ENCODE measurements around the gene PAPOLB. TPM values are rescaled to one million over a fixed set of nuclear protein-coding genes. Genes with fewer than 3 reads are reported as not detected.

Gene PAPOLB
- total RNA-seq, 1 experiment from 2014 or later = 0.31 TPM

- peak overlapping the region; percentile 54 for H3K4me3 Mint-ChIP-seq
- no peaks in the 10 kb centered on the region for H3K4me1 Mint-ChIP-seq
- POLR2A ChIA-PET = no interaction called here
- peaks cover 33% of the 10 kb centered on the region for H3K27me3 Mint-ChIP-seq (ENCODE audit: low read depth)
- no peak for DNase-seq (ENCODE audit: low spot score)
- 0 out of 2 replicates have a peak, but pooled peaks cover 3% of the 10 kb centered on the region for H3K36me3 Mint-ChIP-seq
- TF ChIP-seq ATF2 (CRISPR knock-in tag; IDR thresholded peaks at IDR 0.05; ENCODE audit: borderline replicate concordance, low read depth) (no peak), FOXJ3 (CRISPR knock-in tag; IDR thresholded peaks at IDR 0.05; ENCODE audit: borderline replicate concordance) (no peak), HMGA2 (CRISPR knock-in tag; IDR thresholded peaks at IDR 0.05) (no peak), TEAD1 (CRISPR knock-in tag; IDR thresholded peaks at IDR 0.05) (no peak), NR2C2 (CRISPR knock-in tag; IDR thresholded peaks at IDR 0.05) (no peak), AFF4 (CRISPR knock-in tag; IDR thresholded peaks at IDR 0.05; ENCODE audit: borderline replicate concordance) (no peak), ZBTB21 (CRISPR knock-in tag; IDR thresholded peaks at IDR 0.05; ENCODE audit: borderline replicate concordance) (no peak), ZNF416 (CRISPR knock-in tag; IDR thresholded peaks at IDR 0.05) (no peak), OVOL2 (CRISPR knock-in tag; IDR thresholded peaks at IDR 0.05; ENCODE audit: borderline replicate concordance) (no peak), ZNF263 (CRISPR knock-in tag; IDR thresholded peaks at IDR 0.05; ENCODE audit: low read depth) (no peak), RELA (CRISPR knock-in tag; IDR thresholded peaks at IDR 0.05; ENCODE audit: borderline replicate concordance) (no peak), ZNF232 (CRISPR knock-in tag; IDR thresholded peaks at IDR 0.05) (no peak), ZSCAN18 (CRISPR knock-in tag; IDR thresholded peaks at IDR 0.05) (no peak), MLX (CRISPR knock-in tag; IDR thresholded peaks at IDR 0.05) (no peak), GTF2I (CRISPR knock-in tag; conservative IDR thresholded peaks at IDR 0.05) (no peak), PRDM15 (CRISPR knock-in tag; IDR thresholded peaks at IDR 0.05) (no peak), ZNF425 (CRISPR knock-in tag; conservative IDR thresholded peaks at IDR 0.05) (no peak), ATF1 (CRISPR knock-in tag; IDR thresholded peaks at IDR 0.05) (no peak), ZNF138 (CRISPR knock-in tag; conservative IDR thresholded peaks at IDR 0.05) (no peak), NR3C1 (CRISPR knock-in tag; conservative IDR thresholded peaks at IDR 0.05; ENCODE audit: low read depth) (no peak)
- H3K9me3 Mint-ChIP-seq = peaks cover 23% of the 10 kb centered on the region
- H3K27ac Mint-ChIP-seq = 0 out of 2 replicates have a peak overlapping the region, but pooled peaks have one; percentile 34
- ATAC-seq = no peak
- CTCF ChIA-PET = interaction anchor here (1.4 kb wide), 1 partner anchor 22 kb away, joined by 4 read pairs; the partner anchor contains the start of gene RADIL
These were observed 603 bp downstream of the PAPOLB start for GRCh38 chr7:4861227-4861626.
